HL-60 (cell line): Measurements from ENCODE around the gene NOL6.
"Not testable (repeated sequence)": the region's sequence is repeated elsewhere in the genome, so short reads cannot be mapped to it uniquely, and the experiment has no call there.

Source experiments
- DNase-seq, 2 experiments: peaks; one replicate each; pipeline ENCODE4 v3.0.0-alpha.2; 2010 to 2020; ENCODE audit warnings: low read depth in 1 of 2, low spot score in 1 of 2
- H3K27ac ChIP-seq: fragments of 250-450 bp; sonication (Bioruptor Pico); replicated peaks from 2 replicates; pipeline ENCODE4 v1.5.1; 2020; ENCODE audit warnings: mild to moderate bottlenecking, moderate library complexity
- H3K27me3 ChIP-seq: fragments of 250-450 bp; sonication (Bioruptor Pico); 2 replicates; pipeline ENCODE4 v1.5.1; 2021; ENCODE audit warnings: mild to moderate bottlenecking, moderate library complexity; ENCODE audit not compliant: insufficient read depth, poor library complexity, severe bottlenecking
- H3K4me3 ChIP-seq: replicated peaks from 2 replicates; pipeline ENCODE4 v1.5.1; 2011; ENCODE audit warnings: mild to moderate bottlenecking, control low read depth, low read length; ENCODE audit not compliant: insufficient read depth
- GABPA ChIP-seq: IDR thresholded peaks from 2 replicates; pipeline ENCODE4 v1.6.1; 2012; ENCODE audit warnings: low read depth
- POLR2AphosphoS5 ChIP-seq: IDR thresholded peaks from 2 replicates; pipeline ENCODE4 v1.6.1; 2012; ENCODE audit warnings: low read depth
- SPI1 ChIP-seq: IDR thresholded peaks from 2 replicates; pipeline ENCODE4 v1.6.1; 2012; ENCODE audit warnings: low read depth, mild to moderate bottlenecking, borderline replicate concordance
- TF ChIP-seq, protein P1 (sequence below): IDR thresholded peaks from 2 replicates; pipeline ENCODE4 v1.6.1; 2012; ENCODE audit warnings: low read depth; ENCODE audit not compliant: insufficient replicate concordance
- TF ChIP-seq, protein P2 (sequence below): IDR thresholded peaks from one replicate; pipeline ENCODE4 v1.5.1; 2011; ENCODE audit warnings: low read length, control low read depth, inconsistent platforms; ENCODE audit not compliant: insufficient read depth

NOL6 gene

DNA sequence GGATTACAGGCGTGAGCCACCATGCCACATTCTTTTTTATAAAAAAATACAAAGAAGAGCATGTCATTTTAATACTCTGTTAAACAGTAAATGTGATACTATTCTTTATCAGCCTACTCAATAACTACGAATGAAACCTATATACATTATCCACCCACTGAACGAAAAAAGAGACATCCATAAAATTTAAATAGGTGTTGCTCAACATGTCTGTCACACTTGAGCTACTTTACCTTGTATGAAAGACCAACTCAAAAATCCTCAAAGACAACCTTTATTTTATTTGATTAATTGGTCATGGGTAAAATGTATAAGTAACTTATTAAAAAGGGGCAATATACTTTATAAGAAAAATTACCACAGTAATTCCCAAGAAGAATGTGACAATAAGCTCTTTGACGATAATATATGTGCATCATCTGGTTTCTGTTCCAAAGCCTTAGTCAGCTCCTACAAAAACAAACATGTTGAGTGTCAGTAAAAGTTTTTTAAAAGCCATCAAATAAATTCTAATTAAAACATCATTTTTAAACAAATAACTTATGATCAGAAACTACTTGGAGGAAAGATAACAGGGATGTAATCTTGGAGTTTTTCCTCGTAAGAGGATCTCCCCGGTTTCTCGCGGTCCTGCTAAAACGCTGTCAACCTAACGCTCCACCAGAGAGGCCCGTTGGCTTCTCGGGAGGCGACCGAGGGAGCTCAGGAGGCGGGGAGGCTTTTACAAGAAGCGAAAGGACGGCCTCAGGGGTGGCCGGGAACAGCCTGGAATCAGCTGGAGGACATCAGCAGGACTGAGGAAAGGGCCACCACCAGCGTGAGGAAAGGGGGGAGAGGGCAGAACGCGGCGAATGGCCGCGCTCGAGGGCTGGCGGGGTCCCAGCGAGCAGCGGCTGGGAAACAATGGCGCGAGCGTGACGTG, 36.8 kb upstream of the NOL6 start:
- Histone ChIP-seq H3K27ac (peak overlapping the region; percentile 71), H3K27me3 (no peaks in the 10 kb centered on the region), H3K4me3 (peak overlapping the region; percentile 56)
- TF ChIP-seq SPI1 (no peak), POLR2AphosphoS5 (0 out of 2 replicates have a peak, but pooled peaks have one; percentile 55)
- peak in 1 of 2 experiments; percentile 57 for DNase-seq

DNA sequence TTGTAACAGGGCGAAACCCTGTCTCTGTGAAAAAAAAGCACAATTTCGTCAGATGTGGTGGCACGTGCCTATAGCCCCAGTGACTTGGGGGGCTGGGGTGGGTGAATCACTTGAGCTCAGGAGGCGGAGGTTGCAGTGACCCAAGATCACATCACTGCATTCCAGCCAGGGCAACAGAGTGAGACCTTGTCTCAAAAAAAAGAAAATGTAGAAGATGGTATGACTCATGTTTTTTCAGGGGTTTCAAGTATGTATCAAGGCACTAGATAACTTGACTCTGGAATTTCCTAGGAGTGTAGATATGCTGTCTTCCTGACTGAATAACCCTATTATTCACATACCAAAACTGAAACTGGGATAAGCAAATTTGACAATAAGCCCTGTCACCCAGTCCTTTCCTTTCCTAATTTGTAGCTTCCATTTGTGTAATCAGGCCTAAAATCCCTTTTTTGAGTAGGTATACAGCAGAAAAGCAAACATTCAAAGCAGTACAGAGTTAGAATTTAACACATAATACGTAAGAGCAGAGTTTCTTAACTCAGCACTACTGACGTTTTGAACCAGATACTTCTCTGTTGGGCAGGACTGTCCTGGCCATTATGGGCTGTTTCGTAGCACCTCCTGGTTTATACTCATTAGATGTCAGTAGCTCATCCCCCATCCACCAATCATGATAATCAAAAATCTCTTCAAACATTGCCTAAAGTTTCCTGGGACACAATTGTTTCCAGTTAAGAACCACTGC, 33.1 kb upstream of the NOL6 start:
- H3K27ac ChIP-seq = no peak overlapping the region
- TF ChIP-seq, protein P1, sequence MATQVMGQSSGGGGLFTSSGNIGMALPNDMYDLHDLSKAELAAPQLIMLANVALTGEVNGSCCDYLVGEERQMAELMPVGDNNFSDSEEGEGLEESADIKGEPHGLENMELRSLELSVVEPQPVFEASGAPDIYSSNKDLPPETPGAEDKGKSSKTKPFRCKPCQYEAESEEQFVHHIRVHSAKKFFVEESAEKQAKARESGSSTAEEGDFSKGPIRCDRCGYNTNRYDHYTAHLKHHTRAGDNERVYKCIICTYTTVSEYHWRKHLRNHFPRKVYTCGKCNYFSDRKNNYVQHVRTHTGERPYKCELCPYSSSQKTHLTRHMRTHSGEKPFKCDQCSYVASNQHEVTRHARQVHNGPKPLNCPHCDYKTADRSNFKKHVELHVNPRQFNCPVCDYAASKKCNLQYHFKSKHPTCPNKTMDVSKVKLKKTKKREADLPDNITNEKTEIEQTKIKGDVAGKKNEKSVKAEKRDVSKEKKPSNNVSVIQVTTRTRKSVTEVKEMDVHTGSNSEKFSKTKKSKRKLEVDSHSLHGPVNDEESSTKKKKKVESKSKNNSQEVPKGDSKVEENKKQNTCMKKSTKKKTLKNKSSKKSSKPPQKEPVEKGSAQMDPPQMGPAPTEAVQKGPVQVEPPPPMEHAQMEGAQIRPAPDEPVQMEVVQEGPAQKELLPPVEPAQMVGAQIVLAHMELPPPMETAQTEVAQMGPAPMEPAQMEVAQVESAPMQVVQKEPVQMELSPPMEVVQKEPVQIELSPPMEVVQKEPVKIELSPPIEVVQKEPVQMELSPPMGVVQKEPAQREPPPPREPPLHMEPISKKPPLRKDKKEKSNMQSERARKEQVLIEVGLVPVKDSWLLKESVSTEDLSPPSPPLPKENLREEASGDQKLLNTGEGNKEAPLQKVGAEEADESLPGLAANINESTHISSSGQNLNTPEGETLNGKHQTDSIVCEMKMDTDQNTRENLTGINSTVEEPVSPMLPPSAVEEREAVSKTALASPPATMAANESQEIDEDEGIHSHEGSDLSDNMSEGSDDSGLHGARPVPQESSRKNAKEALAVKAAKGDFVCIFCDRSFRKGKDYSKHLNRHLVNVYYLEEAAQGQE = no peak
- TF ChIP-seq POLR2AphosphoS5 (no peak), GABPA (no peak), SPI1 (no peak)
- TF ChIP-seq, protein P2, sequence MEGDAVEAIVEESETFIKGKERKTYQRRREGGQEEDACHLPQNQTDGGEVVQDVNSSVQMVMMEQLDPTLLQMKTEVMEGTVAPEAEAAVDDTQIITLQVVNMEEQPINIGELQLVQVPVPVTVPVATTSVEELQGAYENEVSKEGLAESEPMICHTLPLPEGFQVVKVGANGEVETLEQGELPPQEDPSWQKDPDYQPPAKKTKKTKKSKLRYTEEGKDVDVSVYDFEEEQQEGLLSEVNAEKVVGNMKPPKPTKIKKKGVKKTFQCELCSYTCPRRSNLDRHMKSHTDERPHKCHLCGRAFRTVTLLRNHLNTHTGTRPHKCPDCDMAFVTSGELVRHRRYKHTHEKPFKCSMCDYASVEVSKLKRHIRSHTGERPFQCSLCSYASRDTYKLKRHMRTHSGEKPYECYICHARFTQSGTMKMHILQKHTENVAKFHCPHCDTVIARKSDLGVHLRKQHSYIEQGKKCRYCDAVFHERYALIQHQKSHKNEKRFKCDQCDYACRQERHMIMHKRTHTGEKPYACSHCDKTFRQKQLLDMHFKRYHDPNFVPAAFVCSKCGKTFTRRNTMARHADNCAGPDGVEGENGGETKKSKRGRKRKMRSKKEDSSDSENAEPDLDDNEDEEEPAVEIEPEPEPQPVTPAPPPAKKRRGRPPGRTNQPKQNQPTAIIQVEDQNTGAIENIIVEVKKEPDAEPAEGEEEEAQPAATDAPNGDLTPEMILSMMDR = no peak
- H3K4me3 ChIP-seq = no peak overlapping the region
- no peaks in the 10 kb centered on the region for H3K27me3 ChIP-seq
- DNase-seq = no peak

DNA sequence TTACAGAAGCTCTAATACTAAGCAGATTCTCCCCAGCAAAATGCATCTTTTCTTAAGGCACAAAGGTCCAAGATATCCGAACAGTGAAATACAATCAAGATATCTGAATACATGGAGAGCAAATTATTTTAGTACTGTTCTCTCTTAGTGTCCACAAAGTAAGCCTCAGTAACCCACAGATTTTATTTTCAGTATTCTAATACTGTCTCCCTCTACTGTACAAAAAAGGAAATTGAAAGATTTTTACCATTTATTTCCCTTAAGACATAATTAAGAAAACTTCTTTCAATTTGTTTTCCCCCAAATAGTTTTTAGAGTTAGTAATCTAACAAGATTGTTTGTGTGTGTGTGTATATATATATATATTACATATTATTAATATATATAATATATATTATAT, 24.7 kb upstream of the NOL6 start:
- H3K4me3 ChIP-seq = no peak overlapping the region
- no peak overlapping the region for H3K27ac ChIP-seq
- no peak for TF ChIP-seq GABPA
- TF ChIP-seq, protein P2 = no peak
- no peak for TF ChIP-seq SPI1
- TF ChIP-seq, protein P1 = no peak
- no peak for TF ChIP-seq POLR2AphosphoS5
- no peak for DNase-seq
- no peaks in the 10 kb centered on the region for H3K27me3 ChIP-seq

DNA sequence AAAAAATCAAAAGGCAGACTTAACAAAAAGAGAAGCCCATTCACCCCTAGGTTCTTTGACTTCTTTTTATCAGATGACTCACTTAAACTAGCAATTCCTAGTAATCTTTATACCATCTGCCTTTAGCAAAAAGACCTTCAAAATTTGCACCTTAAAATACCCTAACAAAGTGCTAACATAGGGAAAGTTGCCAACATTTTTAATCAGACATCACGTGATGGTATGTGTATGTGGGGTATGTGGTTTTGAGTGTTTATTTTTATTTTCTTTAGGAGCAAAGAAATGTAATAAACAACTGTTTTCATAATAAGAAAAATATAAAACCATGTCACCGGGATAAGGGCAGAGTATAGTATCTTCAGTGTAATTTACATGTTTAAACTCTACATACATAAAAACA, 20.1 kb upstream of the NOL6 start:
- H3K27me3 ChIP-seq, H3K27ac ChIP-seq, DNase-seq, H3K4me3 ChIP-seq: not testable (repeated sequence)
